Spleen (tissue), 11 donors: ENCODE results near the gene SH3BP5. TPM values are rescaled to one million over a fixed set of nuclear protein-coding genes. Genes with fewer than 3 reads are reported as not detected.

ENCODE experiments used
- DNase-seq: peaks from one replicate; pipeline ENCODE4 v3.0.0-alpha.2; 2020
- H3K27ac ChIP-seq, 8 donors: fragments of 200-600 bp; sonication (generic) in 7 of 8; 1 replicate in 4 of 8; 2 replicates in 4 of 8; pipeline versions ENCODE4 v1.5.0 to v1.8.0; 2016 to 2021; ENCODE audit warnings: inconsistent platforms in 4 of 8, mild to moderate bottlenecking in 4 of 8, moderate library complexity in 1 of 8
- H3K27me3 ChIP-seq, 7 donors: fragments of 200-600 bp; sonication (generic) in 6 of 7; replicated peaks in 1 of 7; 1 replicate in 4 of 7; 2 replicates in 3 of 7; pipeline versions ENCODE4 v1.5.0 to v1.8.0; 2016 to 2021; ENCODE audit warnings: inconsistent platforms in 3 of 7, mild to moderate bottlenecking in 1 of 7
- H3K36me3 ChIP-seq, 6 donors: fragments of 200-600 bp; sonication (generic) in 5 of 6; 1 replicate in 4 of 6; 2 replicates in 2 of 6; pipeline versions ENCODE4 v1.5.0 to v1.8.0; 2016 to 2021; ENCODE audit warnings: inconsistent platforms in 2 of 6
- H3K4me1 ChIP-seq, 6 donors: fragments of 200-600 bp; sonication (generic) in 5 of 6; 1 replicate in 3 of 6; 2 replicates in 3 of 6; pipeline versions ENCODE4 v1.5.0 to v1.8.0; 2016 to 2021; ENCODE audit warnings: inconsistent platforms in 3 of 6
- H3K4me3 ChIP-seq, 8 donors: fragments of 200-600 bp; sonication (generic) in 7 of 8; 1 replicate in 4 of 8; 2 replicates in 4 of 8; pipeline versions ENCODE4 v1.5.0 to v1.8.0; 2016 to 2021; ENCODE audit warnings: inconsistent platforms in 4 of 8, mild to moderate bottlenecking in 4 of 8, moderate library complexity in 2 of 8
- H3K9me3 ChIP-seq, 8 donors: fragments of 200-600 bp; sonication (generic) in 7 of 8; 1 replicate in 4 of 8; 2 replicates in 4 of 8; pipeline versions ENCODE4 v1.5.0 to v1.8.0; 2016 to 2021; ENCODE audit warnings: inconsistent platforms in 4 of 8
- POLR2A ChIP-seq, 3 donors: fragments of 450-650 bp; IDR thresholded peaks; one replicate each; pipeline ENCODE4 v1.5.1; 2017; ENCODE audit warnings: antibody characterized with exemption in 3 of 3, mild to moderate bottlenecking in 1 of 3
- POLR2AphosphoS5 ChIP-seq, 3 donors: sonication (generic); formaldehyde crosslinking; IDR thresholded peaks; one replicate each; pipeline ENCODE4 v1.5.1; 2017; ENCODE audit warnings: antibody characterized with exemption in 3 of 3
- WGBS, 5 donors: extraction: QIAGEN DNeasy Blood & Tissue Kit in 3 of 5; methylation state at CpG; one replicate each; pipeline versions ENCODE4 v1.1.5 to v1.1.7; 2013 to 2018; 5-methylcytosine and 5-hydroxymethylcytosine counted together
- intact Hi-C: fragments of 100-400 bp; cut with DNase I; formaldehyde crosslinking; loops from one replicate; pipeline ENCODE4 v1.15.0; 2023; ENCODE audit warnings: low total_unique reads
- polyA plus RNA-seq, 3 donors: library from polyadenylated mRNA; stranded (reverse); fragments of 200-250 nt; gene quantifications; one replicate each; pipeline ENCODE4 v1.2.1, GENCODE V29; 2013
- total RNA-seq, 7 donors: library from RNA; depleted of rRNA in 3 of 7; stranded (reverse); fragments of >200 nt in 3 of 7; fragmentation: NEBNext Ultra II Directional in 4 of 7; extraction: Animal tissue kit (Norgen Biotek cat#: 25700) in 4 of 7; gene quantifications; one replicate each; pipeline versions ENCODE4 v1.1.0 to v1.2.1, GENCODE V29; 2016 to 2021
- TF ChIP-seq, protein P1 (sequence below), 11 experiments: fragments of 200-600 bp in 7 of 11; fragments of 450-650 bp in 4 of 11; sonication (generic) in 4 of 11; IDR thresholded peaks in 8 of 11; conservative IDR thresholded peaks in 3 of 11; 1 replicate in 7 of 11; 2 replicates in 4 of 11; pipeline versions ENCODE4 v1.4.0 to v1.8.0; 2016 to 2021; ENCODE audit warnings: antibody characterized with exemption in 11 of 11, inconsistent platforms in 4 of 11, mild to moderate bottlenecking in 1 of 11
- donor health status: healthy with polysubstance abuse.
- donor health status: DM: no; HTN: no; CAD: no; lungs with moderate emphysema.
- donor health status: DM: no; HTN: no; CAD: no.
- donor health status: Bipolar disorder and iron deficiency.
- donor health status: healthy.
- donor health status: DM: no; HTN: no; CAD: no.
- donor health status: DM: yes; HTN: yes; CAD: no.

Gene SH3BP5
- total and polyA plus RNA-seq, 10 donors: 36.4 to 75.0 (median 53.7) TPM

DNA sequence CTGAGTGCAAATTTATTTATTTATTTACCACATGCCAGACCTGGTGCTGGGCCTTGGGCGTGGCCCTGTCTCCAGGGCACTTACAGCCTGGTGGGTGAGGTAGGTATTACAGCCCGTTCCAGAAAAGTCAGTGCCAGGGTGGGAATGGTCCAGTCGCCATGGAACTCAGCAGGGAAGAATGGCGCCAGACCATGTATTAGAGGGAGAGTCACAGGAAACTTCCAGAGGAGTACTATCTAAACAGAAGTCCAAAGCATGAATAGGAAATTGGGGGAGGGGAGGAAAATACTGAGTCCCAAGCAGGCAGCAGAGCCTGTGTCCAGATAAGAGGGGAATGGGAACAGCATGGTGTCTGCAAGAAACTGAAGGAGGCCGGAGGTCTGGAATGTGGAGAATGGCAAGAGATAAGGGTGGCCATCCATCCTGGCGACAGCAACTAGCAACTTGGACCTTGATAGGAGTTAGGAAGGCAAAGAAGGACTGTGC lies 27.0 kb downstream of the SH3BP5 start:
- intact Hi-C loops: no loop called here
- Histone ChIP-seq H3K36me3 (peaks cover 0 to 55% (median 20%) of the 10 kb centered on the region in 6 donors), H3K4me1 (peaks cover 13 to 70% (median 39%) of the 10 kb centered on the region in 6 donors), H3K27me3 (no peaks in the 10 kb centered on the region), H3K27ac (peak overlapping the region in 2 of 8 donors; percentile 52 to 78), H3K9me3 (no peaks in the 10 kb centered on the region), H3K4me3 (no peak overlapping the region)
- TF ChIP-seq POLR2A (IDR thresholded peaks at IDR 0.05) (no peak), POLR2AphosphoS5 (IDR thresholded peaks at IDR 0.05) (no peak)
- TF ChIP-seq, protein P1, sequence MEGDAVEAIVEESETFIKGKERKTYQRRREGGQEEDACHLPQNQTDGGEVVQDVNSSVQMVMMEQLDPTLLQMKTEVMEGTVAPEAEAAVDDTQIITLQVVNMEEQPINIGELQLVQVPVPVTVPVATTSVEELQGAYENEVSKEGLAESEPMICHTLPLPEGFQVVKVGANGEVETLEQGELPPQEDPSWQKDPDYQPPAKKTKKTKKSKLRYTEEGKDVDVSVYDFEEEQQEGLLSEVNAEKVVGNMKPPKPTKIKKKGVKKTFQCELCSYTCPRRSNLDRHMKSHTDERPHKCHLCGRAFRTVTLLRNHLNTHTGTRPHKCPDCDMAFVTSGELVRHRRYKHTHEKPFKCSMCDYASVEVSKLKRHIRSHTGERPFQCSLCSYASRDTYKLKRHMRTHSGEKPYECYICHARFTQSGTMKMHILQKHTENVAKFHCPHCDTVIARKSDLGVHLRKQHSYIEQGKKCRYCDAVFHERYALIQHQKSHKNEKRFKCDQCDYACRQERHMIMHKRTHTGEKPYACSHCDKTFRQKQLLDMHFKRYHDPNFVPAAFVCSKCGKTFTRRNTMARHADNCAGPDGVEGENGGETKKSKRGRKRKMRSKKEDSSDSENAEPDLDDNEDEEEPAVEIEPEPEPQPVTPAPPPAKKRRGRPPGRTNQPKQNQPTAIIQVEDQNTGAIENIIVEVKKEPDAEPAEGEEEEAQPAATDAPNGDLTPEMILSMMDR (IDR thresholded peaks at IDR 0.05 in 8 of 11, conservative IDR thresholded peaks at IDR 0.05 in 3 of 11): peak in 4 of 11 experiments; percentile 14 to 27 (median 23)
- DNase-seq: no peak
- WGBS, 5 donors: 74 to 93% (median 88%) methylated on average over 6 of the region's 6 CpGs

DNA sequence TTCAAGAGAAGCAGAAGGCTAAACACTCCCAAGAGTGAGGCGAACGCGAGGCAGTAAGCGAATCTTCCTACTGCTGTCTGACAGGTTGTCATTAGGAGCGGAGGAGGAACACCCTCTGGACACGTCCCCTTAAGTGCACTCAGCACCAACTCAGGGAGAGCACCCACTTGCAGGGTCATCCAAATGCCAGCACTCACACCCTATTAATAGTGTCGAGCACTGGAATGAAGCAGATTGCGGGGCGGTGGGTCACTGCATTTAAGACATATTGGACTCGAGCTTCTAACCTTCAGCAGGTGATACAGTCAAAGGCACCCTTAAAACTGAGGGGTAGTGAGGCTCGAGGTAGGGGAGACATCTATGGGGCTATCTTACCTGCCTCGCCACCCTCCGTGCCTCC lies 28.7 kb downstream of the SH3BP5 start:
- peak overlapping the region in 3 of 8 donors; percentile 4 to 55 (median 24) for H3K4me3 ChIP-seq

DNA sequence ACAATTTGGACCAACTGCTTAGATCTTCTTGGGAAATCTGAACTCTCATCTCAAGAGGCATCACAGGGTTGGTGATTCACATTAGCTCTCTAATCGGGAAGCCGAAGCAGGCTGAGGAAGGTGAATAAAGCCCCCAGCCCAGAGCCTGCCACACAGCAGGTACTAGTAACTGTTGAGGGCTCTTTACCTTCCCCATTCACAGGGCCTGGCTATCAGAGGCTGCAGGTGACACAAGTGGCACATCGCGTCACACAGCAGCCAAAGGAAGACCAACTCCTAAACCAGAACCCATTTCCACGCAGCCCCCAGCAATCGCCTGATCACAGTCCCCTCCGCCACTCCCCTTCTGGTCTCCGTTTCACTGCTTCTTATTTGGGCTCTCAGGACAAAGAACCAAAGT lies 29.2 kb downstream of the SH3BP5 start:
- intact Hi-C loops: no loop called here
- TF ChIP-seq POLR2A (IDR thresholded peaks at IDR 0.05) (no peak), POLR2AphosphoS5 (IDR thresholded peaks at IDR 0.05) (no peak)
- TF ChIP-seq, protein P1 (IDR thresholded peaks at IDR 0.05 in 8 of 11, conservative IDR thresholded peaks at IDR 0.05 in 3 of 11): no peak
- Histone ChIP-seq H3K36me3 (peaks cover 0 to 50% (median 20%) of the 10 kb centered on the region in 6 donors), H3K4me1 (peaks cover 12 to 69% (median 37%) of the 10 kb centered on the region in 6 donors), H3K4me3 (peak overlapping the region in 2 of 8 donors; percentile 24 to 55), H3K27ac (peak overlapping the region in 1 of 8 donors; percentile 78), H3K27me3 (no peaks in the 10 kb centered on the region), H3K9me3 (no peaks in the 10 kb centered on the region)
- DNase-seq: no peak
- WGBS, 5 donors: 86 to 97% (median 93%) methylated on average over 8 of the region's 8 CpGs

More for the DNA sequence above, 28.7 kb downstream of the SH3BP5 start:
- Histone ChIP-seq H3K36me3 (peaks cover 0 to 50% (median 20%) of the 10 kb centered on the region in 6 donors), H3K27ac (peak overlapping the region in 5 of 8 donors; percentile 18 to 78 (median 52)), H3K4me1 (peaks cover 12 to 70% (median 39%) of the 10 kb centered on the region in 6 donors), H3K9me3 (no peaks in the 10 kb centered on the region), H3K27me3 (no peaks in the 10 kb centered on the region)
- 89 to 99% (median 95%) methylated on average over 13 of the region's 13 CpGs for WGBS, 5 donors
- DNase-seq: no peak
- TF ChIP-seq, protein P1 (IDR thresholded peaks at IDR 0.05 in 8 of 11, conservative IDR thresholded peaks at IDR 0.05 in 3 of 11): no peak
- TF ChIP-seq POLR2AphosphoS5 (IDR thresholded peaks at IDR 0.05) (no peak), POLR2A (IDR thresholded peaks at IDR 0.05) (no peak)
- intact Hi-C loops: no loop called here

DNA sequence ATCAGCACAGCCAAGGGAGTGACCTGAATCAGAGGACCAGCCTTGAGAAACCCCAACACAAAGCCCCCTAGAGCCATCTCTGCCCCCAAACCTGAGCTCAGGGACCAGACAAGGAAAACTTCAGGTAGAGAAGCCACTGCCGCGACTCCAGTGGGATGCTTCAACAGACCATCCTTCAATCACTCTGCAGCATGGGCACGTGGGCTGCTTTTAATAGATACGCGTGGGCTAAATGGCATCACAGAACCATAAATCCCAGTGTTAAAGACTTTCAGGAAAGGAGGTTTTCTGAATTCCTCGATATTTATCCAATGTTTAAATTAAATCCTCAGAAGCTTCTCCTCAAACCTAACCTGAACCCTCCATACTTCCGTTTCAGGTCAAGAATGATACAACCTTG lies 30.6 kb downstream of the SH3BP5 start:
- TF ChIP-seq POLR2AphosphoS5 (IDR thresholded peaks at IDR 0.05): no peak
- TF ChIP-seq POLR2A (IDR thresholded peaks at IDR 0.05): no peak
- TF ChIP-seq, protein P1 (IDR thresholded peaks at IDR 0.05 in 8 of 11, conservative IDR thresholded peaks at IDR 0.05 in 3 of 11): no peak
- intact Hi-C loops: no loop called here
- peaks cover 16 to 64% (median 40%) of the 10 kb centered on the region in 6 donors for H3K4me1 ChIP-seq
- DNase-seq: no peak
- H3K36me3 ChIP-seq: peaks cover 0 to 50% (median 20%) of the 10 kb centered on the region in 6 donors
- H3K9me3 ChIP-seq: no peaks in the 10 kb centered on the region
- 97 to 99% (median 97%) methylated on average over 7 of the region's 7 CpGs for WGBS, 5 donors
- H3K27ac ChIP-seq: peak overlapping the region in 3 of 8 donors; percentile 53 to 76 (median 56)
- no peaks in the 10 kb centered on the region for H3K27me3 ChIP-seq
- H3K4me3 ChIP-seq: no peak overlapping the region
